ENCODE data around the gene DBNL. TPM values are rescaled to one million over a fixed set of nuclear protein-coding genes. Genes with fewer than 3 reads are reported as not detected.

DBNL gene
- total and polyA plus RNA-seq, 2 of the 13 experiments (the other 11 are each of a cell fraction or from before 2014, with no cell fraction given): 20.8 to 35.1 TPM

- TF ChIP-seq, protein P1, sequence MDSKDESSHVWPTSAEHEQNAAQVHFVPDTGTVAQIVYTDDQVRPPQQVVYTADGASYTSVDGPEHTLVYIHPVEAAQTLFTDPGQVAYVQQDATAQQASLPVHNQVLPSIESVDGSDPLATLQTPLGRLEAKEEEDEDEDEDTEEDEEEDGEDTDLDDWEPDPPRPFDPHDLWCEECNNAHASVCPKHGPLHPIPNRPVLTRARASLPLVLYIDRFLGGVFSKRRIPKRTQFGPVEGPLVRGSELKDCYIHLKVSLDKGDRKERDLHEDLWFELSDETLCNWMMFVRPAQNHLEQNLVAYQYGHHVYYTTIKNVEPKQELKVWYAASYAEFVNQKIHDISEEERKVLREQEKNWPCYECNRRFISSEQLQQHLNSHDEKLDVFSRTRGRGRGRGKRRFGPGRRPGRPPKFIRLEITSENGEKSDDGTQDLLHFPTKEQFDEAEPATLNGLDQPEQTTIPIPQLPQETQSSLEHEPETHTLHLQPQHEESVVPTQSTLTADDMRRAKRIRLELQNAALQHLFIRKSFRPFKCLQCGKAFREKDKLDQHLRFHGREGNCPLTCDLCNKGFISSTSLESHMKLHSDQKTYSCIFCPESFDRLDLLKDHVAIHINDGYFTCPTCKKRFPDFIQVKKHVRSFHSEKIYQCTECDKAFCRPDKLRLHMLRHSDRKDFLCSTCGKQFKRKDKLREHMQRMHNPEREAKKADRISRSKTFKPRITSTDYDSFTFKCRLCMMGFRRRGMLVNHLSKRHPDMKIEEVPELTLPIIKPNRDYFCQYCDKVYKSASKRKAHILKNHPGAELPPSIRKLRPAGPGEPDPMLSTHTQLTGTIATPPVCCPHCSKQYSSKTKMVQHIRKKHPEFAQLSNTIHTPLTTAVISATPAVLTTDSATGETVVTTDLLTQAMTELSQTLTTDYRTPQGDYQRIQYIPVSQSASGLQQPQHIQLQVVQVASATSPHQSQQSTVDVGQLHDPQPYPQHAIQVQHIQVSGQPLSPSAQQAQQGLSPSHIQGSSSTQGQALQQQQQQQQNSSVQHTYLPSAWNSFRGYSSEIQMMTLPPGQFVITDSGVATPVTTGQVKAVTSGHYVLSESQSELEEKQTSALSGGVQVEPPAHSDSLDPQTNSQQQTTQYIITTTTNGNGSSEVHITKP (CRISPR knock-in tag; IDR thresholded peaks at IDR 0.05; ENCODE audit: low read depth): 0 out of 2 replicates have a peak, but pooled peaks have one; percentile 46
- TF ChIP-seq ZNF207 (IDR thresholded peaks at IDR 0.05; ENCODE audit: borderline replicate concordance) (no peak), ZKSCAN8 (CRISPR knock-in tag; IDR thresholded peaks at IDR 0.05; ENCODE audit: borderline replicate concordance) (0 out of 2 replicates have a peak, but pooled peaks have one; percentile 50), ARNT (IDR thresholded peaks at IDR 0.05) (no peak), TEAD2 (CRISPR knock-in tag; IDR thresholded peaks at IDR 0.05) (no peak), GLI4 (CRISPR knock-in tag; IDR thresholded peaks at IDR 0.05; ENCODE audit: borderline replicate concordance) (no peak), ZNF10 (CRISPR knock-in tag; IDR thresholded peaks at IDR 0.05; ENCODE audit: borderline replicate concordance, low read depth) (no peak), JUNB (CRISPR knock-in tag; IDR thresholded peaks at IDR 0.05; ENCODE audit: borderline replicate concordance) (no peak), ADNP (CRISPR knock-in tag; IDR thresholded peaks at IDR 0.05) (no peak), MTERF4 (CRISPR knock-in tag; IDR thresholded peaks at IDR 0.05) (peak; percentile 75; the same call in 1 of the 2 replicates), ELF4 (CRISPR knock-in tag; IDR thresholded peaks at IDR 0.05; ENCODE audit: borderline replicate concordance) (peak; percentile 56; the same call in 1 of the 2 replicates), ZNF367 (CRISPR knock-in tag; IDR thresholded peaks at IDR 0.05; ENCODE audit: borderline replicate concordance) (no peak), REPIN1 (CRISPR knock-in tag; IDR thresholded peaks at IDR 0.05; ENCODE audit: borderline replicate concordance, low read depth) (peak; percentile 63), ZNF225 (CRISPR knock-in tag; IDR thresholded peaks at IDR 0.05) (peak; percentile 8), ZNF256 (CRISPR knock-in tag; conservative IDR thresholded peaks at IDR 0.05) (peak; percentile 78; the same call in 1 of the 2 replicates), ZBTB26 (CRISPR knock-in tag; IDR thresholded peaks at IDR 0.05; ENCODE audit: borderline replicate concordance) (no peak), ZNF737 (CRISPR knock-in tag; IDR thresholded peaks at IDR 0.05; ENCODE audit: borderline replicate concordance) (no peak)
- TF ChIP-seq, protein P2, sequence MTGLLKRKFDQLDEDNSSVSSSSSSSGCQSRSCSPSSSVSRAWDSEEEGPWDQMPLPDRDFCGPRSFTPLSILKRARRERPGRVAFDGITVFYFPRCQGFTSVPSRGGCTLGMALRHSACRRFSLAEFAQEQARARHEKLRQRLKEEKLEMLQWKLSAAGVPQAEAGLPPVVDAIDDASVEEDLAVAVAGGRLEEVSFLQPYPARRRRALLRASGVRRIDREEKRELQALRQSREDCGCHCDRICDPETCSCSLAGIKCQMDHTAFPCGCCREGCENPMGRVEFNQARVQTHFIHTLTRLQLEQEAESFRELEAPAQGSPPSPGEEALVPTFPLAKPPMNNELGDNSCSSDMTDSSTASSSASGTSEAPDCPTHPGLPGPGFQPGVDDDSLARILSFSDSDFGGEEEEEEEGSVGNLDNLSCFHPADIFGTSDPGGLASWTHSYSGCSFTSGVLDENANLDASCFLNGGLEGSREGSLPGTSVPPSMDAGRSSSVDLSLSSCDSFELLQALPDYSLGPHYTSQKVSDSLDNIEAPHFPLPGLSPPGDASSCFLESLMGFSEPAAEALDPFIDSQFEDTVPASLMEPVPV (CRISPR knock-in tag; IDR thresholded peaks at IDR 0.05): no peak
- TF ChIP-seq, protein P3, sequence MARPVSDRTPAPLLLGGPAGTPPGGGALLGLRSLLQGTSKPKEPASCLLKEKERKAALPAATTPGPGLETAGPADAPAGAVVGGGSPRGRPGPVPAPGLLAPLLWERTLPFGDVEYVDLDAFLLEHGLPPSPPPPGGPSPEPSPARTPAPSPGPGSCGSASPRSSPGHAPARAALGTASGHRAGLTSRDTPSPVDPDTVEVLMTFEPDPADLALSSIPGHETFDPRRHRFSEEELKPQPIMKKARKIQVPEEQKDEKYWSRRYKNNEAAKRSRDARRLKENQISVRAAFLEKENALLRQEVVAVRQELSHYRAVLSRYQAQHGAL (CRISPR knock-in tag; IDR thresholded peaks at IDR 0.05; ENCODE audit: not compliant biosample characterization): no peak
Measured at GRCh38 chr7:44044315-44045225, at the start of gene DBNL (continued).
